Epithelial cell of proximal tubule (primary cell): Measurements from ENCODE around the gene CUBN. TPM values are rescaled to one million over a fixed set of nuclear protein-coding genes. Genes with fewer than 3 reads are reported as not detected.

ENCODE experiments used
- DNase-seq: peaks from one replicate; pipeline ENCODE4 v3.0.0-alpha.2; 2011; ENCODE audit warnings: low read depth
- H3K4me3 ChIP-seq: 2 replicates; pipeline ENCODE4 v1.5.1; 2011; ENCODE audit warnings: low read depth, mild to moderate bottlenecking, low read length
- total RNA-seq: library from RNA; depleted of rRNA; stranded (reverse); fragments of >200 nt; gene quantifications from 2 replicates; pipeline ENCODE4 v1.2.3, GENCODE V29; 2015
- TF ChIP-seq, protein P1 (sequence below): conservative IDR thresholded peaks from 2 replicates; pipeline ENCODE4 v1.5.1; 2012; ENCODE audit warnings: low read depth, mild to moderate bottlenecking, low read length

CUBN gene
- total RNA-seq, 1 donor from 2014 or later = 0.17 TPM

DNA sequence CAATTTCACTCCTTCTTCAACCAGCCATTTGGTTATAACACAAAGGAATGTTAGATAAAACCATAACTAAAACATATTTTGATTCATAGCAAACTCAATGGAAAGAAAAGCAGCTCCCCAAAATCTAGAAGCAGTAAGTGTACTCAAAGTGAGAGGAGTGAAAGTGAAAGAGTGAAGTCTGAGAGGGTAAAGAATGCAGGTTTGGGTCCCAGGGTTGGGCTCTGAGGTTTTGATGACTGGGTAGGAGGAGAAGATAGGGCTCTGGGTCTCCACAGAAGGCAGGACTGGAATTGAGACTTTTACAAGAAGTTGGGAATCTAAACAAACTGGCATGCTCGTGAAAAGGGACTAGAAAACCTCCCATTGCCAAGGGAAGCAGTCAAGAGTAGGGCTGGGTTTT is 227.0 kb downstream of the CUBN start:
- DNase-seq = no peak
- TF ChIP-seq, protein P1, sequence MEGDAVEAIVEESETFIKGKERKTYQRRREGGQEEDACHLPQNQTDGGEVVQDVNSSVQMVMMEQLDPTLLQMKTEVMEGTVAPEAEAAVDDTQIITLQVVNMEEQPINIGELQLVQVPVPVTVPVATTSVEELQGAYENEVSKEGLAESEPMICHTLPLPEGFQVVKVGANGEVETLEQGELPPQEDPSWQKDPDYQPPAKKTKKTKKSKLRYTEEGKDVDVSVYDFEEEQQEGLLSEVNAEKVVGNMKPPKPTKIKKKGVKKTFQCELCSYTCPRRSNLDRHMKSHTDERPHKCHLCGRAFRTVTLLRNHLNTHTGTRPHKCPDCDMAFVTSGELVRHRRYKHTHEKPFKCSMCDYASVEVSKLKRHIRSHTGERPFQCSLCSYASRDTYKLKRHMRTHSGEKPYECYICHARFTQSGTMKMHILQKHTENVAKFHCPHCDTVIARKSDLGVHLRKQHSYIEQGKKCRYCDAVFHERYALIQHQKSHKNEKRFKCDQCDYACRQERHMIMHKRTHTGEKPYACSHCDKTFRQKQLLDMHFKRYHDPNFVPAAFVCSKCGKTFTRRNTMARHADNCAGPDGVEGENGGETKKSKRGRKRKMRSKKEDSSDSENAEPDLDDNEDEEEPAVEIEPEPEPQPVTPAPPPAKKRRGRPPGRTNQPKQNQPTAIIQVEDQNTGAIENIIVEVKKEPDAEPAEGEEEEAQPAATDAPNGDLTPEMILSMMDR = no peak
- H3K4me3 ChIP-seq = no peak overlapping the region

DNA sequence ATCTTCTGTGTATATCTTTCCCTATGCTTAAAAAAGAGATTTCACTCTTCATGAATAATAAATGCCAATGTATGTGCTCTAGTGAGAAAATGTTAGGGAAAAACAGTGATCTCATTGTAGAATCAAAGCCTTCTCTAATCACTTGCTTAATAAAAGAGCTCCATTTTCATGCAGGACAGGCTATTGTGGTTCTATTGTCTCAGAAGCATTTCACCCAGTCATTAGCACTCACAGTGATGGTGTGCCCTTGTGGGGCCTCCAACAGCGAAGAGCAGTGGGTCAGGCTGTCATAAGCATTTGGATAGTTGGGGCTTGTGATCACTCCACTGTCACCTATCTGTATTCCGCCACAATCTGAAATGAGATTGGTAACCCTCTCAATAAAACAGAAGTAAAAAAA is 228.5 kb downstream of the CUBN start:
- no peak for DNase-seq
- TF ChIP-seq, protein P1 = no peak
- no peak overlapping the region for H3K4me3 ChIP-seq

DNA sequence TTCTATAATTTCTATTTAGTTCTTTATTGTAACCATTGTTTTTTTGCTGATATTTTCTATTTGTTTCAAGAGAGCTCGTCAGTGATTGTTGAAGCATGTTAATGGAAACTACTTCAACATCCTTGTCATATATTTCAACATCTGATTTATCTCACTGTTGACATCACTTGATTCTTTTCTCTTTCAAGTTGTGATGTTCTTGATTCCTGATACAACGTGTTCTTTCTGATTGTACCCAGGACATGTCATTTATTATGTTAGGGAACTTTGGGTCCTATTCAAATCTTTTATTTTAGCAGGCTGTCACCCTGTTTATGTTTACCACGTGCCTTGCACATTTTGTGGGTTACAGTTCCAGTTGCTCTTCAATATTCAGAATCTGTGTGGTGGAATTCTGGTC is 232.6 kb downstream of the CUBN start:
- H3K4me3 ChIP-seq = no peak overlapping the region
- TF ChIP-seq, protein P1 = no peak
- DNase-seq = no peak

DNA sequence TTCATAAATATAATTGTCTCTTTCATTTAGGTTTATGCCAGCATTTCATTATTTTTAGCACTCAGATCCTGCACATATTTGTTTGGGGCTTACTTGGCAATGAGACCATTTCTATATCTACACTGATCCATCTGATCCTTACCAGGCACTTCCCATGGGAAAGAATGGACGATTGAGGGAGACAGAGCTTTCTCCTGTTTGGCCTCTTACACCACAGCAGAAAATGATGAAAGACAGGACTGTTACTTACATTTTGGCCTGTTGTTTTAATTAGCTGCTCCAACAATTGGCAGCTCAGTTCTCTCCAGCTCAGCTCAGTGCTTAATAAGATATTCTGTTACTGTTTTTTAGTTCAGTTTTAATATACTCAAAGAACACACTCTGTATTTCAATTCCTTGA is 234.8 kb downstream of the CUBN start:
- TF ChIP-seq, protein P1 = no peak
- no peak overlapping the region for H3K4me3 ChIP-seq
- DNase-seq = no peak

- no peak overlapping the region for H3K4me3 ChIP-seq
- TF ChIP-seq, protein P1 = no peak
- DNase-seq = no peak
Observed at GRCh38 chr10:16893664-16894063, 235.9 kb downstream of the CUBN start.

- TF ChIP-seq, protein P1 = peak; percentile 49
- no peak overlapping the region for H3K4me3 ChIP-seq
- peak; percentile 91 for DNase-seq
Observed at GRCh38 chr10:16891375-16892313, 238.0 kb downstream of the CUBN start.

DNA sequence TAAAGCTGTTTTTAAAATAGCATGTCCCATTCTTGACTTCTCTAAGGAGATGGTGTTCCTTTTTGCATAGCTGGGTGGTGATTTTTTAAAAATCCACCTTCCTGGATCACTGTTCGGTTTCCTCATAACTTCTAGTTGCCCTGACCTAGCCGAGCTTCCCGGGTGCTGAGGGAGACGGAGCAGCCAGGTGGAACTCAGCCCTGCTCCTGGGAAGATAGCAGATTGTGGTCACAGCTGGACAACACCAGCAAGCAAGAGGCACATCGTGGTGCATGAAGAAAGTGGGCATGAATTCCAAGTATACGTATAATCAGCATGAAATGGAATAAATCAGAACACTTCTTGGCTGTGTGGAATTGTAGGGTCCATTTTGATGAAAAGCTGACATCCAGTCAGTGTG is 238.9 kb downstream of the CUBN start:
- no peak overlapping the region for H3K4me3 ChIP-seq
- TF ChIP-seq, protein P1 = no peak
- DNase-seq = no peak
